ENCODE data around the gene MIF.

DNA sequence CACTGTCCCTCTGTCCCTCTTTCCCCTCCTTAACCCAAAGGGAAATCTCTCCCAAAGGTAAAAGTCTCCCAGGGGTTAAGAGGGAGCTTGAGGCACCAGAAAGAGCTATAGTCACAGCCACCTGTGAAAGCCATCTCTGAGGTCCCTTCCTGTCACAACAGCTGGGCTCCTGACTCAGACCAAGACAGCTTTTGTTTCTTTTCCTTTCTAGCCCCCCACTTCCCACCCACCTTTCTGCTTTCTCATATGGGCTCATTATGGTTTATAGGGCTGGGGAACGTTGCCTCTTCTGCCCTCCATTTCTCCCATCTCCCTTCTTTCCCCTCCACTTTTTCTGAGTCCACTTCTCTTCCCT, 19.1 kb downstream of the MIF start:
- TF ChIP-seq, protein P1, sequence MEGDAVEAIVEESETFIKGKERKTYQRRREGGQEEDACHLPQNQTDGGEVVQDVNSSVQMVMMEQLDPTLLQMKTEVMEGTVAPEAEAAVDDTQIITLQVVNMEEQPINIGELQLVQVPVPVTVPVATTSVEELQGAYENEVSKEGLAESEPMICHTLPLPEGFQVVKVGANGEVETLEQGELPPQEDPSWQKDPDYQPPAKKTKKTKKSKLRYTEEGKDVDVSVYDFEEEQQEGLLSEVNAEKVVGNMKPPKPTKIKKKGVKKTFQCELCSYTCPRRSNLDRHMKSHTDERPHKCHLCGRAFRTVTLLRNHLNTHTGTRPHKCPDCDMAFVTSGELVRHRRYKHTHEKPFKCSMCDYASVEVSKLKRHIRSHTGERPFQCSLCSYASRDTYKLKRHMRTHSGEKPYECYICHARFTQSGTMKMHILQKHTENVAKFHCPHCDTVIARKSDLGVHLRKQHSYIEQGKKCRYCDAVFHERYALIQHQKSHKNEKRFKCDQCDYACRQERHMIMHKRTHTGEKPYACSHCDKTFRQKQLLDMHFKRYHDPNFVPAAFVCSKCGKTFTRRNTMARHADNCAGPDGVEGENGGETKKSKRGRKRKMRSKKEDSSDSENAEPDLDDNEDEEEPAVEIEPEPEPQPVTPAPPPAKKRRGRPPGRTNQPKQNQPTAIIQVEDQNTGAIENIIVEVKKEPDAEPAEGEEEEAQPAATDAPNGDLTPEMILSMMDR (IDR thresholded peaks at IDR 0.05) = no peak
- no peak for TF ChIP-seq POLR2A (IDR thresholded peaks at IDR 0.05)
